KMS-11 (cell line): ENCODE measurements around the gene PTX4.

ENCODE experiments used
- H2AFZ ChIP-seq: fragments of 200-600 bp; sonication (generic); 2 replicates; pipeline ENCODE4 v1.6.1; 2016; ENCODE audit warnings: antibody characterized with exemption, mixed run types, low read depth
- H3K27ac ChIP-seq: fragments of 200-600 bp; sonication (generic); 2 replicates; pipeline ENCODE4 v1.6.1; 2016; ENCODE audit warnings: mild to moderate bottlenecking, mixed run types
- H3K27me3 ChIP-seq: fragments of 200-600 bp; sonication (generic); 2 replicates; pipeline ENCODE4 v1.6.1; 2017; ENCODE audit warnings: mild to moderate bottlenecking, low read depth, mixed run types, moderate library complexity; ENCODE audit not compliant: insufficient read depth
- H3K36me3 ChIP-seq: fragments of 200-600 bp; sonication (generic); 2 replicates; pipeline ENCODE4 v1.6.1; 2017; ENCODE audit warnings: mild to moderate bottlenecking, mixed run types; ENCODE audit not compliant: insufficient read depth
- H3K4me1 ChIP-seq: fragments of 200-600 bp; sonication (generic); 2 replicates; pipeline ENCODE4 v1.6.1; 2016; ENCODE audit warnings: mild to moderate bottlenecking, low read depth, mixed run types; ENCODE audit not compliant: poor library complexity, severe bottlenecking
- H3K4me2 ChIP-seq: fragments of 200-600 bp; sonication (generic); 2 replicates; pipeline ENCODE4 v1.7.0; 2016; ENCODE audit warnings: mild to moderate bottlenecking, mixed run types
- H3K4me3 ChIP-seq: fragments of 200-600 bp; sonication (generic); IDR thresholded peaks from 2 replicates; pipeline ENCODE4 v1.6.1; 2017; ENCODE audit warnings: low read depth, low read length, mixed read lengths; ENCODE audit not compliant: insufficient read depth
- H3K79me2 ChIP-seq: fragments of 200-600 bp; sonication (generic); 2 replicates; pipeline ENCODE4 v1.6.1; 2016; ENCODE audit warnings: low read depth, mixed run types; ENCODE audit not compliant: insufficient read depth
- H3K9ac ChIP-seq: fragments of 200-600 bp; sonication (generic); 2 replicates; pipeline ENCODE4 v1.6.1; 2016; ENCODE audit warnings: mild to moderate bottlenecking, mixed run types
- H4K20me1 ChIP-seq: fragments of 200-600 bp; sonication (generic); 2 replicates; pipeline ENCODE4 v1.6.1; 2016; ENCODE audit warnings: mild to moderate bottlenecking, mixed run types; ENCODE audit not compliant: insufficient read depth
- TF ChIP-seq, protein P1 (sequence below): fragments of 200-600 bp; sonication (generic); conservative IDR thresholded peaks from 2 replicates; pipeline ENCODE4 v1.6.1; 2017; ENCODE audit warnings: low read depth, mild to moderate bottlenecking, antibody characterized with exemption, low read length, moderate library complexity, mixed read lengths

The PTX4 gene

DNA sequence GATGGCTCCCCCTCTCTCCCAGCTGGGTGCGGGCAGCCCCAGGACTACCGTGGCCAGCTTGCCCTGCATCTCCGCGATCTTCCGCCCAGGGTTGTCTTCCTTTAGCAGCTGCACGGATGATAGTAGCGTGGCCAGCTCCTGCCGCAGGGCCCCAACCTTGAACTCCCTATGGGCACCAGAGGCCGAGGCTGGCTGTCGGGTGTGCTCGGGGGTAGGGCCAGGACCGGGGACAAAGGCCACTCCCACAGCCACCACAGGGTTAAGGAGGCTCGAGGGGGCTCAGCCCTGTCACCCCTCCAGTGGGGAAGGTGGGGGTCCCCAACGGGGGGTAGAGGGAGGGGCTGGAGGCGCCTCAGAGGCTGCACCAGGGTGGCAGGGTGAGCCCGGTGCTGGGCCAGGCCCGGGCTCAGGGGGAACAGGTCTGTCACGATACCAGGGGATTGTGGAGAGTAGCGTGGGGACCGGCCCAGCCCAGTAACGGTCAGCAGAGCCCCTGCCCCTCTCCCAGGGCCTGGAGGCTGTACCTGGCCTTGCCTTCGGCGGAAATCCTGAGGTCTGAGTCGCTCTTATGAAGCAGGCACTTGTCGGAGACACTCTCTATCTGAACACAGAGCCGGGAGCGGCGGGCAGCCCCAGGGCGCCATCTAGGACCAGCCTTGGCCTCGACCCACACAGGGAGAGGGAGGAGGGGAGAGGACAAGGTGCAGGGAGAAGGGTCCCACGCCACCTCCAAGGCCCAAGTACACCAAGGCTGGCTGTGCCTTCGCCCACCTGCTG lies 52.6 kb downstream of the PTX4 start:
- H3K4me1 ChIP-seq = no peaks in the 10 kb centered on the region
- H3K27ac ChIP-seq = no peak overlapping the region
- TF ChIP-seq, protein P1, sequence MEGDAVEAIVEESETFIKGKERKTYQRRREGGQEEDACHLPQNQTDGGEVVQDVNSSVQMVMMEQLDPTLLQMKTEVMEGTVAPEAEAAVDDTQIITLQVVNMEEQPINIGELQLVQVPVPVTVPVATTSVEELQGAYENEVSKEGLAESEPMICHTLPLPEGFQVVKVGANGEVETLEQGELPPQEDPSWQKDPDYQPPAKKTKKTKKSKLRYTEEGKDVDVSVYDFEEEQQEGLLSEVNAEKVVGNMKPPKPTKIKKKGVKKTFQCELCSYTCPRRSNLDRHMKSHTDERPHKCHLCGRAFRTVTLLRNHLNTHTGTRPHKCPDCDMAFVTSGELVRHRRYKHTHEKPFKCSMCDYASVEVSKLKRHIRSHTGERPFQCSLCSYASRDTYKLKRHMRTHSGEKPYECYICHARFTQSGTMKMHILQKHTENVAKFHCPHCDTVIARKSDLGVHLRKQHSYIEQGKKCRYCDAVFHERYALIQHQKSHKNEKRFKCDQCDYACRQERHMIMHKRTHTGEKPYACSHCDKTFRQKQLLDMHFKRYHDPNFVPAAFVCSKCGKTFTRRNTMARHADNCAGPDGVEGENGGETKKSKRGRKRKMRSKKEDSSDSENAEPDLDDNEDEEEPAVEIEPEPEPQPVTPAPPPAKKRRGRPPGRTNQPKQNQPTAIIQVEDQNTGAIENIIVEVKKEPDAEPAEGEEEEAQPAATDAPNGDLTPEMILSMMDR = no peak
- H3K9ac ChIP-seq = no peak overlapping the region
- peaks cover 90% of the 10 kb centered on the region for H3K27me3 ChIP-seq
- H2AFZ ChIP-seq = no peak overlapping the region
- no peaks in the 10 kb centered on the region for H3K79me2 ChIP-seq
- no peaks in the 10 kb centered on the region for H4K20me1 ChIP-seq
- no peak overlapping the region for H3K4me2 ChIP-seq
- no peak overlapping the region for H3K4me3 ChIP-seq
- no peaks in the 10 kb centered on the region for H3K36me3 ChIP-seq
